ENCODE data around the gene TRIOBP.
"Not testable (repeated sequence)": the region's sequence is repeated elsewhere in the genome, so short reads cannot be mapped to it uniquely, and the experiment has no call there.

The TRIOBP gene

DNA sequence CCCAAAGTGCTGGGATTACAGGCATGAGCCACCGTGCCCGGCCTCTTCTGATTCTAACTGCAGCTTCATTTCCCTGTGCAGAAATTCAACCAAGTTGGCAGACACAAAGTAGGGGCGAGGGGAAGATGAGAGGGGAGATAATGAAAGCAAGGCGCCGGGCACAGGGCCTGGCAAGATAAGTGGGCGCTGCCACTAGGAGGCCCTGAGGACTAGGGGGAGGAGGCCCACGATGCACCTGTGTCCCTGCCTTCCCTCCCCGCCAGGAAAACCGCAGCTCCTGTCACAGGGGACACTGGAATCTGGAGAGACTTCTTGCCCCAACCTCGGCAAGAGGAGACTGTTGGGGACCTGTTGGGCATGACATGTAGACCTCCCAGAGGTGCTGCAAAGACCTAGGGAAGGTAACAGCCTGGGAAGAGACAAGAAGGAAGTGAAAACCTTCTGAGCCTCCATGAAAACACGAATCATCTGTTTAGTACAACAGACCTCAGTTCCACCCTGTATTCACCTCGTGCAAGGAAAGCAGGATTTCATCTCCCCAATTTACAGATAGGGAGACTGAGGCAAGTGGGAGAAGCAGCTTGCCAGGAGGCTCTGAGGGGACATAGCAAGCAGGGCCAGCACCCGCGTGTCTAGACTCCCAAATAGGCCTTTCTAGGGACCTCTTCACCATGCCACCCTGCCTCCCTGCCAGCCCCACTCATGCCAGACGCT, 24.5 kb upstream of the TRIOBP start:
- DNase-seq, result peak; percentile 14 to 49 (median 25)

DNA sequence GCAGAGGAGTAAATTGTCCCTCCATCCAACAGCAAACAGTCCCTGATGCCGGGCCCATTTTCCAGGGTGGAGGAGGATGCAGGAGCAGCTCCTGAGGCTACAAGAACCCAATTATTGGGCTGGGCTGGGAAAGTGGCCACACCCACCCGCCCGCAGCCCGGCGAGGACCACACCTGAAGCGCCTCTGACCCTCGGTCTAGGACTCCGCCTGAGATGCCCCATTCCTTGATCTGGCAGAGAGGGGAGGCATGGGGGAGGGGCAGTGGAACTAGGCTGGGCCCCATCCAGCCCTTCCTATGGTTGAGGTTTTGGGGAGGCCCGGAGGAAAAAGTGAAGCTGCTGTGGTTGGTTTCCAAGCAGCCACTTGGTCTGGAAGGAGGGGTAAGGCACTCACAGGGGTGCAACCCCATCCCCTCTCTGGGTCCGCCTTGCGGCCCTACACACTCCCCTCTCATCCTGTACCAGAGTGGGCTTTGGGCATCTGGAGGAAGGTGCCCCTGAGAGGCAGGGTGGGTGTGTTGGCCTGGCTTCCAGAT, 23.9 kb upstream of the TRIOBP start:
- no peak for DNase-seq

DNA sequence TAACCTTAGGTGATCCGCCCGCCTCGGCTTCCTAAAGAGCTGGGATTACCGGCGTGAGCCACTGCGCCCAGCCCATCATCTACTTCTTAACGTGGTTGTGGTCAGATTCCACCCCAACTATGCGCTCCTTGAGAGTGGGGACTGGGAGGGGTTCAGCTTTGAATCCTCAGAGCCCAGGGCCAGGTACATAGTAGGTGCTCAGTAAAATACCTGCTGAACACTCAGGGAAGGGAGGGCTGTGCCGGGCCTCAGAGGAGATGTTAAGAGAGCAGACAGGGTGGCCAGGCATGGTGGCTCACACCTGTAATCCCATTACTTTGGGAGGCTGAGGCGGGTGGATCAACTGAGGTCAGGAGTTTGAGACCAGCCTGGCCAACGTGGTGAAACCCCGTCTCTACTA, 22.6 kb upstream of the TRIOBP start:
- DNase-seq, result no peak

DNA sequence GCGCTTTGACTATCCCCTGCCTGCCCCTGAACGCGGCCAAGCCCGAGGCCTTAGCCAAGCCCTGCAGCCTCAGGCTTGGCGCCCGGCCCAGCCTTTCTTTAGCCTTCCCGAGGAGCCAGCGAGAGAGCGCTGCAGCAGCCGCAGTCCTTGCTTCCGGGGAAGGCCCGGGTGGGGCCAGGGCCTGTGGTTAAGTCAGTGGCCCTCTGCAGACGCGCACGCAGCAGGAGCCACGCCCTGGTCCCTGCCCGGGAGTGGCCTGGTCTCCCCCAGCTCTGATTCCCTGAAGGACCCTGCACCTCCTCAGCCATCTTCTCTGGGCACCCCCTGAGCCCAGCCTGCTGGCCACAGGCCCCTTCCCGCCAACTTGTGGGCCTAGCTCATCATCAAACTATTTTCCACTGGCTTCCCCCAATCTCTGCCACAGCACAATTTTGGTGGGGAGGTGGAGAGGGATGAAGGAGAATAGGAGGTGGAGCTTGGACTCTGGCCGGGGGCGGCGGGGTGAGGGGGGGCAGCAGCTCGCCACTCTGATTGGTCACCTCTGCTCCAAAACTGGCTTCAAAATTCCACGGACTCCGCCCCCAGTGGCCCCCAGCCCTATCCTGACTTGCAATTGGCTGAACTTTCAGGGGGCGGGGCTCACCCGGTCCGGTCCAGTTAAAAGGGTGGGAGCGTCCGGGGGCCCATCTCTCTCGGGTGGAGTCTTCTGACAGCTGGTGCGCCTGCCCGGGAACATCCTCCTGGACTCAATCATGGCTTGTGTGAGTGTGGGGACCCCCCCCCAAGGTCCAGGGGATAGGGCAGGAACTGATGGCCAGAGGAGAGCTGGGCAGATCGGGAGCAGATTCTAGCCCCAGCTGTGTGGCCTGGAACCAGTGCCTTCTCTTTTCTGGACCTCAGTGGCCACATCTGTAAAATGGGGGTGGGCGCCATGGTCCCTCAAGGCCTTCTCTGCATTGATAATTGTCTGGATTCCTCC, 21.6 kb upstream of the TRIOBP start, which contains the start of gene LGALS1:
LGALS1 (plus strand) TSS at position 686 of the 979 bp plus-strand sequence; CDS start at position 753, 67 bp downstream.
- DNase-seq, result peak; percentile 25 to 62 (median 34)

DNA sequence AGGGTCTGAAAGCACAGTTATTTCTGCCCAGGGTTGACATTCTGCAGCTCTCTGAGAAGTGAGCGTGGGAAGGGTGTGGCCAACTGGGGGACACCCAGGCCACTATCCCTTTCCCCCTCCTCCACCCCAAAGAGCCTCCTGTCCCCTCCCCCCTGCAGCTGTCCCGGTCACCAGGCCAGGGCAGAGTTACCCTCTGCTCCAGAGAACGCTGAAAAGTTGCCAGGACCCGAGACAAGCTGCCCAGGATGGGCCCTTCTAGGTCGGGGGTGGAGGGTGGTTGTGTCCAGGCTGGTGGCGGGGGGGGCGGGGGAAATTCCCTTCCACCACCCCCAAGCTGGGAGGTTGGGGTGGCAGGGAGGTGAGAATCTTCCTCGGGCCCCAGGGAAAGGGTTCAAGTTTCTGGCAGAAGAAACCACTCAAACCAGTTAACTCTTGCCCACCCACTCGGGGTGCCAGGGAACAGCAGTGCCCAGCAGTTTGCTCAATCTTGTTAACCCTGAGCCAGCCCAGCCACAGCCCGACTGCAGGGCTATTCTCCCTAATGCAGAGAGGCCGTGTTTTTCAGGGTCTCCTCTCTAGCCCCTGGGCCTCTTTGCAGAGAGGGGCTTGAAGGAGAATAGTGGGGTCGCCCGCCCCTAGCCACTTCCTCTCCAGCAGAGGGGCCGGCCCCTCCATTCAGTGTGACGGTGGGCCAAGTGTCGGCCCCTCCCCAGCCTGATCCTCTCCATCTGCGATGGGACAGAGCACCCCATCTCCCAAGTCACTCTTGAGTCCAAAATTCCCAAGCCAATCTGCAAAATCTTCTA, 20.7 kb upstream of the TRIOBP start:
- peak in 2 of 6 experiments; percentile 26 to 32 for DNase-seq

DNA sequence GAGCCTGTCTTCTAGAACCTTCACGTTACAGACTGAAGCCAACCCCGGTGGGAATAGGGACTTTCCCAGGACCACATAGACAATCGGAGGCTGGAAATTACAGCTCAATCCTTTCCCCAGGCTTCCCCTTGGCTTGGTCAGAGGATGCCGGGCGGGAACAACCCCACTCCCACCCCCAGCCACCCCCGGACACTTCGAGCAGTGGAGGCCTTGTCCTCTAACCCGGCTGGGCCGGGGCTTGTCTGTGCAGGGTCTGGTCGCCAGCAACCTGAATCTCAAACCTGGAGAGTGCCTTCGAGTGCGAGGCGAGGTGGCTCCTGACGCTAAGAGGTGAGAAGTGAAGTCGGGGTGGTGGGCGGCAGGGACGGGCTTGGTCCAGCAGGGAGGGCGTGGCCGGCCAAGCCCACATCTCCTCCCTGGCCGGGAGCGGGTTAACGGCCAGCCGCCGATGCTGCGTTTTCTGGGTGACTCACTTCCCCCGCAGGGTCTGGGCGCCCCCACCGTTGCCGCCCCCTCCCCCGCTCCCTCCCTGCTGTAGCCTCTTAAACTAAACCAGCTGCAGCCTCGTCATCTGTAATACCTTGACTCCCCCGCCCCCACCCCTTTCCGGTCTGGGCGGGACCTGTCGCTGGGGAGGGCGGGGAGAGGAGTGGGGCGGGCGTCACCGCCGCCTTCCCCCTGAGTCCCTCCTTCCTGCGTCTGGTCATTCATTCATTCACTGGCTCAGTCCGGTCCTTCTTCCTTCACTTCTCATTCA, 19.9 kb upstream of the TRIOBP start:
- peak; percentile 88 to 95 (median 94) for DNase-seq

DNA sequence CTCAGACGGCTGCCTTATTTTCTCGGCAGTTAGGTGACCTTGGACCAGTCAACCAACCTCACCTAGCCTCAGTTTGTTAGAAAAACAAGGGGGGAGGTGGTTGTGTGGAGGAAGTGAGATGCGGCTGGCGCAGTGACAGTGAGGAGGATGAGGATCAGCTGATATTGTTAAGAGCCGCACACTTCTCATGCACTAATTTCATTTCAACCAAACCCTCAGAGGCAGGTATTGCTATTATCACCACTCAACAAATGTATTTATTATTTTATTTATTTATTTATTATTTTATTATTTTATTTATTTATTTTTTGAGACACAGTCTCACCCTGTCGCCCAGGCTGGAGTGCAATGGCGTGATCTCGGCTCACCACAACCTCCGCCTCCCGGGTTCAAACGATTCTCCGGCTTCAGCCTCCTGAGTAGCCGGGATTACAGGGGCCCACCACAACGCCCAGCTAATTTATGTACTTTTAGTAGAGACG, 19.3 kb upstream of the TRIOBP start:
- DNase-seq, result no peak

DNA sequence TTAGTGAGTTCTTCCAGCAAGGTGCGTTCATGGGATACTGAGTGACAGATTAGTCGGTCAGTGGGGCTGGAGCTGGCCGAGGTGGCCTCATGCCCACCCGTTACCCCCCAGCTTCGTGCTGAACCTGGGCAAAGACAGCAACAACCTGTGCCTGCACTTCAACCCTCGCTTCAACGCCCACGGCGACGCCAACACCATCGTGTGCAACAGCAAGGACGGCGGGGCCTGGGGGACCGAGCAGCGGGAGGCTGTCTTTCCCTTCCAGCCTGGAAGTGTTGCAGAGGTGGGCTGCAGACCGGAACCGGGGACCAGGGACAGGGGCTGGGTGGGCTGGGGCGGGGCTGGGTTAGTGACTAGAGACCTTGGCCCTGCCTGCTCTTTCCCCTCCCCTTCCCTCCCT, 18.5 kb upstream of the TRIOBP start:
- DNase-seq, result no peak

DNA sequence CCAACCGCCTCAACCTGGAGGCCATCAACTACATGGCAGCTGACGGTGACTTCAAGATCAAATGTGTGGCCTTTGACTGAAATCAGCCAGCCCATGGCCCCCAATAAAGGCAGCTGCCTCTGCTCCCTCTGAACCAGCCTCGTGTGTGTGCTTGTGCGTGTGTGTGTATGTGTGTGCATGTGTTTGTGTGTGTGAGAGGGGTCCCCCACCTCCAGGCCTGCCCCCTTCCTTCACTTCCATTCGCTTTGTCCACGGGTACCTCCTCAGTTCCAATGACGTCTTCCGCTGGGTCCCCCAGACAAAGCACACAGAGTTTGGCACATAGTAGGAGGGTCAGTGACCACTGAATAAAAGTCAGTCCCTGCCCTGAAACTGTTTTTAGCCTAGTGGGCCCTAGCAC, 17.2 kb upstream of the TRIOBP start:
- no peak for DNase-seq

DNA sequence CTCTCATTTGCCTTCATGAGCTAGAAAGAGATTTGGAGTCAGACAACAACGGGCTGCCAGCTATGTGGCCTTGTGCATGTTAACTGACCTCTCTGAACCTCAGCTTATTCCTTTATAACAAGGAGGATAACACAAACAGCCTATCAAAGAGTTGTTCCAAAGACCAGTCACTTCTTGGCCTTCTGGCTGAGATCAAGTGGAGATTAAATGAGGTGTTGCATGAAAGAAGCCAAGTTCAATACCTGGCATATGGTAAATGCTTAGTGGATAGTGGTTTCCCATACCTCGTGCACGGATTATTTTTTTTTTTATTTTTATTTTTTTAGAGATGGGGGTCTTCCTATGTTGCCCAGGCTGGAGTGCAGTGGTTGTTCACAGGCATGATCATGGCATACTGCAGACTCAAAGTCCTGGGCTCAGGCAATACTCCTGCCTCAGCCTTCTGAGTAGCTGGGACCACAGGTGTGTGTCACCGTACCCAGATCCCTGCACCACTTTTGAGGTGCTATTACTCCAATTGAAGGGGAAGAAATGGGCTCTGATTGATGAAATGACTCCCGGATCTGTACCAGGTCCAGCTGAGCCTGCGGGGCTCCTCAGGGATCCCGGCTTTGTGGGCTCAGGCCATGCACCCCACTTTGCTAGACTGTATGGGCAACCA, 16.5 kb upstream of the TRIOBP start:
- no peak for DNase-seq

DNA sequence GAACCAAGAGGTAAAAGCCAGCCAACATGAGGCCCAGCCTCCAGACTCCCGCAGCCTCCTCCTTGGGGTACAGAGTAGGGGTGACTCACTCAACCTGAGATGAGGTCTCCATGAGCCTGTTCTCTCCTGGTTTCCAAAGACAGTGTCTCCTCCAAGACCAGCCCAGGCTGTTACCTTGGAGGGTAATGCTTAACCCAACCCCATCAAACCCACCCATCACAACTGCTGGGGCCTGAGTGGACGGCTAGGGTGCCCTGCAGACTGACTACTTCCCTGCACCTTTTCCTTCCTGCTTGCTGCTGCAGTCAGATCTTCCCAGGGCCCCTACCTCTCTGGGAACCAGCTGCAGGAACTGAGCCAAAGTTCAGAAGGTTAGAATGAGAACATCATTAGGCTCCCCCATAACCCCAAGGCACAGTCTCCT, 15.8 kb upstream of the TRIOBP start:
- DNase-seq, result no peak

DNA sequence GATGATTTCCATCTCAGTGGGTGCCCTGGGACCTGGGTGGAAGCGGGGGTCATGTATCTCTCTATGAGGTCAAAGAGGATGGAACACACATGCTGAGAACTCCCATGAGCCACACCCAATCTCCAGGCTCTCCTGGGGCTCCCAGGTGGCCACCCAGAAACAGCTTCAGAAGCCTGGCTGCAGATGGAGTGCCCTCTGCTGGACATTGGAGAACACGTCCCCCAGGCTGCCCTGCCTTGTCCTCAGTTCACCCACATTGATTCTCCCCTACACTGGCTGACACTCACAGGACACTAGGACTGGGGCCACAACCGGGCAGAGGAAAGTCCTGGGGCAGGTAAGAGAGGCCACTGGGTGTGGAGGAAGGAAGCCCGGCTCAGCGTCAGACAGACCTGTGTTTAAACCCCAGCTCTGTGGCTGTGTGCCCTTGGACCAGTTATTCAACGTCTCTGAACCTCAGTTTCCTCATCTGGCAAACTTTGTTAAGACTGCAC, 15.2 kb upstream of the TRIOBP start:
- DNase-seq, result peak; percentile 27 to 76 (median 60)

DNA sequence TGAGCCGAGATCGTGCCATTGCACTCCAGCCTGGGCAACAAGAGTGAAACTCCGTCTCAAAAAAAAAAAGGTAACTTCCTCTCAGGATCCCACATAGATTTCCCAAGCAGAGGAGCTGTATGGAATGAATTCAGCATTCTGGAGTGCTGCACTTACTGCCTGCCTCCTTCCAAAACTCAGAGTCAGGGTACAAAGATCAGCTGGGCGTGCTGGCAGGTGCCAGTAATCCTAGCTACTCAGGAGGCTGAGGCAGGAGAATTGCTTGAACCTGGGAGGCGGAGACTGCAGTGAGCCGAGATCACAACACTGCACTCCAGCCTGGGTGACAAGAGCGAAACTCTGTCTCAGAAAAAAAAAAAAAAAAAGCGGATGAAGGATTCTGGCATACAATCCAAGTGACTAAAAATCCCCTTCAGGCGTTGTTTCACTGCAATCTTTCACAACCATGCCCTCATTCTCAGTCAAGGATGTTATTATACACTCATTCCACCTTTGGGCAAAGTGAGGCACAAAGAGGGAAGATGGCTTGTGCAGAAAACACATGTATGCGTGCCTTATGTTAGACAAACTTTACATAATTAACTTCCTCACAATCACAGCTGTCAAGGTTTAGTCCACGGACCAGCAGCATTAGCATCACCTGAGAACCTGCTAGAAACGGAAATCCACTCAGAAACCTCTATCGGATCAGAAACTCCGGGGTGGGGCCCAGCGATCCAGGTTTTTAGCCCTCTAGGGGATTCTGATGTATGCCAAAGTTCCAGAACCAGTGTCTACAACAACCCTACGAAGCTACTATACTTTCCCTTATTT, 11.8 kb upstream of the TRIOBP start:
- DNase-seq, result no peak

DNA sequence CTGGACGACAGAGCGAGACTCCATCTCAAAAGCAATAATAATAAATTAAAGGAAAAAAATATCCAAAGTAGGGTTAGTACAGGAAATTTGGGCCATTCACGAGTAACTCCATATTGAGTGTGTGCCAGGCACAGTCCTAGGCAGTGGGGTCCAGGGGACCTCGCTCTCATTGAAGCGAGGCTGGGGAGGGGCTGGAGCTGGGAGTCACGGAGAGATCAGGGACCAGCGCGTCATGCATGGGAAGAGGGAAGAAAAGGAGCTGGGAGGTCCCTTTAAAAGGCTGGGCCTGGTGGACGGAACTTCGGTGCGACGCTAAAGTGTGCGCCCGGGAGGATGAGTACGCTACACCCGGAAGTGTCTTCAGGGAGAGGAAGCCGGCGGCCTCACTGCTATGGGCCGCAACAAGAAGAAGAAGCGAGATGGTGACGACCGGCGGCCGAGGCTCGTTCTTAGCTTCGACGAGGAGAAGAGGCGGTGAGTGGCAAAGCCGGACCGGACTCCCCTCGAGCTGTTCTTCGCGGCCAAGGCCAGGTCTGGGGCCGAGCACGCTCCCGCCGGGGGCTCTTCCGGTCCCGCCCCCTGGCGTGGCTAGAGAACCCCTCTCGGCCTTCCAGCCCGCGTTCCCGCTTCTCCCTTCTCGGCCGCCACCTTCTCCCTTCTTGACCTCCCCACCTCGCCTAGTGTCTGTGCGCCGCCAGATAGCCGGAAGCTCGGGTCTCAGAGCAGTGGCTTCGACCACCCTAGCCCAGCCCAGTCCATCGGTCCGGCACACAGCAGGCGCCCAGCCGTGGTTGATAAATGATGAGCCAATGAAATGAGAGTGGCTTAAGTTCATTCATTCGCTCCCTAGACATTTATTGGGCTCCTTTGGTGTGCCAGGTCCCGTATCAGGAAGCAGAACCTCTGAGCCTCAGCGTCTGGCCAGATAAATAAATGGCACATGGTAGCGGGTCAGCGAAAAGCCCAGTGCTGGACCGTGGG, 10.6 kb upstream of the TRIOBP start, which contains the start of gene NOL12:
NOL12 (plus strand) TSS at position 342 of the 981 bp plus-strand sequence; CDS start at position 392, 50 bp downstream.
- DNase-seq, result peak; percentile 51 to 84 (median 64)

DNA sequence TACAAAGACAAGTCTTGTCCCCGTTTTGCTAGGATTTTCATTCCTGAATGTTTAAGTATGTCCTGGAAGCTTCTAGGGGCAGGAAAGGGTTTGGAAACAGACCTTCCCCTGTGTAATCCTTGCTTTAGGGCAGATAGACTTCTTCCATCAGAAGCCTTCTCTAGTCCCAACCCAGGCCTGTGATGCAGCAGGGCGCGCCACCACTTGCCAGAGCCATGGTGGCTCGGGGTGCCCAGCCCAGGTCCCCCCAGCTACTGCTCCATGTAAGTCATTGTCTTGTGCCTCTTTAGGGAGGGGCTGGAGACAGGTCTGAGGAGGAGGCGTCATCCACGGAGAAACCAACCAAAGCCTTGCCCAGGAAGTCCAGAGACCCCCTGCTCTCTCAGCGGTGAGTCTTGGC, 6.4 kb upstream of the TRIOBP start:
- DNase-seq, result no peak

DNA sequence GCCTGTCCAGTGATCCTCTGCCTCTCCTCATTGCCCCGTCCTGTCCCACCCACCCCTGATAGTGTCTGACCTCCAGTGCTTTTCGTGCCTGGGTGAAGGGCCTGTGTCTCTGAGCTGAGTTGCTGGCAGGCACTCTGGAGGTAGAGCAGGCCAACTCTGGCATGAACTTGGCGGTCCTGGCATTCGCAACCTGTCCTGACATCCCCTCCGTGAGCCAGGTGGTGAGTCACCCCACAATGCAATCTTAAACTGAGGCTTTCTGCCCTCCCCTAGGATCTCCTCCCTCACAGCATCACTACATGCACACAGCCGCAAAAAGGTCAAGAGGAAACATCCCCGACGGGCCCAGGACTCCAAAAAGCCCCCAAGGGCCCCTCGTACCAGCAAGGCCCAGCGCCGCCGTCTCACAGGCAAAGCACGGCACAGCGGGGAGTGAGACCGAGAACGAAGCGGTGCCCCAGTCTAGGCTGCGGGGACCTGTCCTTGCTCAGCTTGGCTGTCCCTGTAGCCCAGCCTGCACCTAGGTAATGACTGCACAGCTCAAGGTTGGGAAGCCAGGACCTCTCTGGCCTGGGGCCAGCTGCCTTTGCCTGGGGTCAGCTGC, 5.8 kb upstream of the TRIOBP start:
- DNase-seq, result no peak

DNA sequence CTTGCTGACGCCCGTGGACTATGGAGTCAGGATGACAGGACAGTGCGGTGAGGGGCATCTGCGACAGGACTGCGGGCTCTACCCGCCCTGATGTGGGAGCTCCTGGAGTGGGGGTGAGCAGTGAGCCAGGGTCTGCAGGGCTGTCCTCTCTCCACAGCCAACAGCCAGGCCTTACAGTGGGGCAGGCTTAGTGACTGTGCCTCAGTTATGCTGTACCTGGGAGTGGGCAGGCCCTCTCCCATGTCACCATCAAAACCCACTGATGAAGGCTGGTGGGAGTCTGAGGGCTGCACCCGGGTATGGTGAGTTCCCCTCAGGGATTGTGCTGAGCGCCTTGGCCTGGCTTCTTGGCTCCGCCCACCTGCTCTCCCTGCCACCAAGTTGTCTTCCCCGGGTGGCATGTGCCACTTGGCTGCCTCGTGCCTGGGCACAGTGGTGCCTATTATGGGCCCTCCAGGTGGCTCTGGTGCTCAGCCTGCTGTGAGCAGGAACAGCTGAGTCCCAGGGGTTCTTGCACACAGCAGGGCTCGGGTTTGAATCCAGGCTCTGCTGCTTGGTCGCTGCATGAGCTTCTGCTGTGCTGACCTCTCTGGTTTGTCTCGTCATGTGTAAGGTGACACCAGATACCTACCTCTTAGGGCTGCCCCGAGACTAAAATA, 4.1 kb upstream of the TRIOBP start:
- DNase-seq, result no peak

DNA sequence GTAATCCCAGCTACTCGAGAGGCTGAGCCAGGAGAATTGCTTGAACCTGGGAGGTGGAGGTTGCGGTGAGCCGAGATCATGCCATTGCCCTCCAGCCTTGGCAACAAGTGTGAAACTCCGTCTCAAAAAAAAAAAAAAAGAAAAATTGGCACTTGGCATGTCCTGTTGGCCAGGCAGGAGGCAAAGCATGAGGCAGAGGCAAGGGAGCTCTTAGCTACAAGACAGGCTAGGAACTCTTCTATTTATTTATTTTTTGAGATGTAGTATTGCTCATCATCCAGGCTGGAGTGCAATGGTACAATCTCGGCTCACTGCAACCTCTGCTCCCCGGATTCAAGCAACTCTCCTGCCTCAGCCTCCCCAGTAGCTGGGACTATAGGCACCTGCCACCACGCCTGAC, 2.7 kb upstream of the TRIOBP start:
- DNase-seq, result not testable (repeated sequence)
